Stimulated activated CD8-positive, alpha-beta memory T cell treated with anti-CD3 and anti-CD28 coated beads, Interleukin-7, amount 100 ng/mL, for 48 hours (primary cell): Measurements from ENCODE around the gene TBX2.

Experiments used
- DNase-seq, 2 donors: peaks; one replicate each; pipeline ENCODE4 v3.0.0-alpha.2; 2020; ENCODE audit warnings: low read depth in 1 of 2; ENCODE audit errors: extremely low read depth in 1 of 2

Gene TBX2

DNA sequence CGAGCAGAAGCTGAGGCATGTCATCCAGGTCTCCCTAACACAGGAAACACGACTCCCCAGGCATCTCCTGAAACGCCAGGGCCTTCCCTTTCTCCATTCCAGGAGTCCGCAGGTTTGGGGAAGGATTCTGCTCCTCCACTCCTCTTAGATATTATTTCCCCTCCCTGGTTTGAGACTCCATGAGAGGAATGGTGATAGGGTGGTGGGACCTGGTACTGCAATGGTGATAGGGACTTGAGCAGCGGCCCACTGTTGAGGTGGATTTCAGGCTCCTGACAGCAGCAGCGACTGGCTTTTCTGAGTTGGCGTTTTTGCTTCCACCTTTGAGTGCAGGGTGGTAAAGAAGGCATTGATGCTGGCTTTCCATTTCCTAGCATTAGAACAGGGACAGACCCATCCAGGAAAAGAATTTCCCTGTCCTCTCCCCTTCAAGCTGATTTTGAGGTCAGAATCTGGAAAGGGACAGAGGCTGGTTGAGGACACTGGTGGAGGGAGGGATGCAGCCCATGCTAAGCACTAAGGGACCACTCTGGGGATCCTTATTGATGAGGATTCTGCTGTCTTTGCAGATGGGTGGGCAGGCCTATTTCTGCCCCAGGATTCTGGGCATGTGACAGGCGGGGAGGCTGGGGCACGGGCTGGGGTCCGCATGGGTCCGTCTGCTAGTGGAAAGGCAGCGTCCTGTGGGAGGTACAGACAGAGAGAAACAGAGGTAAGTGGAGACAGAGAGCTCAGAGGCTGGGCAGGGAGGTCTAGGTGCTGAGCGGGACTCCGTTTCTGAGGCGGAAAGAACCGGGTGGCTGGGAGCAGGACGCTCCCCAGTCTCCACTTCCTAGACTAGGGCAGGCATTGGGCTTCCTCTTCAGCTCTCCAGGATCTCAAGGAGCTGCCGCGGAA is 51.2 kb downstream of the TBX2 start:
- no peak for DNase-seq

DNA sequence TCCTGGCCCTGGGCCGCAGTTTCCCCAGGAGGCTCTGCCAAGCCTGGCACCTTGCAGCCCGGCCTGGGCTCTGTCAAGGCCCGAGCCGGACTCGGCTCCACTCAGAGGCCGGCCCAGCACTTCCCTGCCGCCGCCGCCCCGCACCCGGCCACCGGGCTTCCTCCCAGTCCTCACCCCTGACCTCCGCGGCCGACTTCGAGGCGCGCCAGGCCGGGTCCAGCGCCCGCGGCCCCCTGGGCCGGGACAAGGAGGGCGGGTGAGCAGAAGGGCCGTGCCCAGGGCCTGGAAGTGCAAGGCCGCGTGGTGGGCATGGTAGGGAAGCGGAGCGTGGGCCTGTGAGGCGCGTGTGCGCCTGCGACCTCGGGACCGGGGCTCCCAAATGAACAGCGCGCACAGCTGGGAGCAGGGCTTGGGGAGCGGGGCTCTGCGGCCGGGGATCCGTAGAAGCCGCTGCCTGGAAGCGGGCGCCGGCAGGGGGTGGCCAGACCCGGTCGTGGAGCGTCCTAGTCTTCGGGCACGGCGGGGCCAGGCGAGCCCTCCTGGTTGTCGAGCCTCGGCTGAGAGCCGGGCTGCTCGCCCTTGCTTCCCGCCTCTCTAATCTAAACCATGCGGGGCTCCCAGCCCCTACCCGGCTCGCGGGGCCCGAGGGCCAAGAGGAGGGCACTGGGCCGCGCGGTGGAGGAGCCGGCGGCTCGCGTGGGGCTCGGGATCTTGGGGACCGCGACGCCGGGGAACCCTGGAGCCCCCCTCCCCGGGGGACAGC is 52.1 kb downstream of the TBX2 start:
- DNase-seq = no peak

DNA sequence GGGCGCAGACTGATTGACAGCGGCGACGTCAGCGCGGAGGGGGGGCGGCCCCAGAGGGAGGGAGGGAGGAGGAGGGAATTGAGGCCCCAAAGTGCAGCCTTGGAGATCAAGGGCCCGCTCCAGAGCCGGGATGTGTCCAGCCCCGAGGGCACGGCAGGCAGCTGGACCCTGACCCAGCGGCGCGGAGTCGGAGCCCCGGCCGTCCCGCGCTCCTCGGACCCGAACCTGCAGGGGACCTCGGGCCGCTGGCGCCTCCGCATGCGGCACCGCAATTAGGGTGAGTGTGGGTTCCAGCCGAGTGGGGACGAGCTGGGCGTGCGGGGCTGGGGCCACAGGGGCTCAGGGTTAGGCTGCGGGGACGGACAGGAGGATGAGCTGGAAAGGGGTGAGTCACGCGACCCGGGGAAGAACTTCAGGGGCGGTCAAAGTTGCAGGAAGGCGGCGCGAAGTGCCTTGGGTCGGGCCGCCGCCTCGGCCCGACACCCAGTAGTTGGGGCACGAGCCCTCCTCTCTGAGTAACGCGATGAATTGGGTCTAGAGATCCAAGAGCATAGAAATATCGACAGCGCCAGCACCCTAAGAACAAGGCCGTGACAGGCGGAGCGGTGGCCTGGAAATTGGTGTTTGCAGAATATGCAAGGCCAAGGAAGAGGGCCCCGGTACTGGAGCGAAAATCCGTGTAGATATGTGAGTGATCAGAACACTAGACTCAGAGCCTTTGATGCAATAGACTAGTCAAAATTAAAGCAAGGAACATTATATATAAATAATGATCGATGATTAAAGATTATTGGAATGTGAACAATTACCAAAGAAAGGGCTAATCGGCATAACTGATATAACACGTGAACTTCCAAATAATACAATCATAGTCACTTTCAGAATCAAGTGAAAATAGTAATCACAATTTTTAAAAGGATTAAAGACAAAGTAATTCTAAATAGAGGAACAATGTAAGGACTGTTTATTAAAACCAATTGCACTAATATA is 53.0 kb downstream of the TBX2 start, which contains the start of gene TBX4:
TSS of gene TBX4 (plus strand) at position 122 of the 990 bp plus-strand sequence. CDS start 4,069 bp downstream, outside the sequence.
- no peak for DNase-seq

DNA sequence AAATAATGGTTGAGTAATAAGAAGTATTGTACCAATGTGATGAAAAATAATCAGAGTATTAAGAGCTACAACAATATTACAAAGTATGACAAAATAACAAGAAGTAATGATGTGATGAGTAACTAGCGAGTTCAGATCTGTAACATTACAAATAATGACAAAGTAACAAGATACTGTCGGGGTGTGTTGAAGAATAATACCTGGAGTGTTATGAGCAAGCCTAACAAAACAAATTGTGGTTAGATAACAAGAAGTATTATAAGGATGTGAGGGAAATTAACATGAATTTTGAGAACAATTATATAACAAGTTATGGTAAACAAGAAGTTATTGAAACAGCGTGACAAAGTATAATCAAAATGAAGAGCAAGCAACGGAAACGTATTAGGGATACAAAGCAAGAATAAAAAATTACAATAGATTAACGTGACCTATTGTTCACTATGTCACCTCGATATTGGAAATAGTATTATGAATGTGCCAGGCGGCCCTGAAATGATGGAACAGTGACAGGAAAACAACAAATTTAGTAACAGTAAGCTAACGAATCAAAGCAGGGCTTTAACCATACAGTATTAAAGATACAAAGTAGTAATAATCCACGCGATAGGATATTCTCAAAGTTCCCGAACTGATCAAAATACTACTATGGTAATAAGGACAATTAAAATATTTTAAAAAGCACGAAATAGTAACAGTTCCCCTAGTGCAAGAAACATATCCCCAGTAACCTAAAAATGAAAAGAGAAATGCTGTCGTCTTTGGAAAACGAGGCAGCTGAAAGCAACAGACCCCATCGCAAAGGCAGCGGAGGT is 54.1 kb downstream of the TBX2 start:
- no peak for DNase-seq

DNA sequence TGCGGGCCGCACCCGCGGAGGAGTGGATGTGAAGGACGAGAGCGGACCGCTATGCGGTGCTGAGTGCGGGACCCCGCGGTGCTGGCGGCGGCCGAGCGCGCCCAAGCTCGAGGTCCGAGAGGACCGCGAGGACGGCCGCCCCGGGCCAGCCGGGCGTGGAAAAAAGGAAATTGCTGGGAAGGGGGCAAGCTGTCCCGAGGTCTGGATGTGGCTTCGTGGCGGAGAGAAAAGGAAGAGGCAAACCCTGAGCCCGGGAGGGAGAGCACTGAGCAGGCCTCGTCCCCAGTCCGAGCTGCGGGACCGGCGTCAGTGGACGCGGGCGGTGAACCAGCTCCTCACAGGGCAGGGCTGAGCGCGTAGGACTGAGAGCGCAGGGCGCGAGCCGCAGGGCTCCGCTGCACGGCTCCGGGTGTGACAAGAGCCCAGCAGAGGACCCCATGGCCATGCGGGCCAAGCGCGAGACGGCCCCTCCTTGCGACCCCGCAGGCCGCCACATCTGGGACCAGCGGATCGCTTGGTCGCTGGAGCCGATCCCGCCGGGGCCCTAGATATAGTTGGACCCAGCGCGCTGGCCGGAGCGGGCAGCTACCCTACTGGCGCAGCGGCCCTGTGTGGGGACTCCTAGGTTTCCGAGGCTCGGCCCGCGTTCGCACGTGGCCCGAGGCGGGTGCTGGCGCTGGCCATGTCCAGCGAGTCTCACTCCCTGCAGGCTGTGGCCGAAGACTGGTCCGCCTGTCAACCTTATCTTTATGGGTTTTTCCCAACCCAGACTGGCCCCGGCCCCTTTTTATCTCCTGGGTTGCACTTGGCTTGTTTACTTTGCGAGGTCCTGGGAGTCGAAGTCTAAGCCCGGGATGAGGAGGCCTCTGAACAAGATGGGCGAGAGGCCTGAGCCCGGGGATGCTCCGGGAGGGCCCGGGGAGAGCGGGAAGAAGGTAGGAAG is 55.0 kb downstream of the TBX2 start:
- DNase-seq = no peak

DNA sequence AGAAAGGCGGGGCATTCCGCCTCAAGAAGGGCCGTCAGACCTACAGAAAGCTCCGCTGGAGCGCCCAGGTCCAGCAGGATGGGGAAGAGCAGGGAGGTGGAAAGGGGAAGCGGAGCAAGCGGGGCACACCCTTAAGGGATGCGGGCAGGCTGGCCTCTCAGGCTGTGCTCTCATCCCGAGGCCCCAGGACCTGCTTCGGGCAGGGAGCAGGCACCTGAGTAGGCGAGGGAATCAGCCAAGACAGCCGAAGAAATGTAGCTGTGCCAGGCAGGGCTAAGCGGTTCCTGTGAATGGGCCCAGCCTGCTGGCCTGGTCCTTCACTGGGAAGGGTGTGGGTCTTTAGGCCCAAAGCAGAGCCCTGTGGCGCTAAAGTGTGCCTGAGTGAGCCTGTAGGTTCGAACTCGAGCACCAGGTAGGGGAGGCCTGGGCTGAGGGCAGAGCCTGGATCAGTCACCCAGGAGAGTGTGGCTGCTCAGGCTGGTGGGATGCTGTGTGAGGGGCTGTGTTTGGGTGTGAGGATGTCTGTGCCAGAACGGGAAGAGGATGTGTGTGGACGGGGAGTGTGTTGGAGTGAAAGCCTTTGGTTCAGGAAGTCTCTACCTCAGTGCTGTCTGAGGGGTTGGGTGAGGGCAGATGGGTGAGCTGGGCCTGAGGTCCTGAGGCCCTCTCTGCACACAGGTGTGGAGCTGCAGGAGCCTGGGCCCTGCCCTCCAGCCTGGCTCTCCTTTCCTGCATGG is 55.8 kb downstream of the TBX2 start:
- DNase-seq = no peak

DNA sequence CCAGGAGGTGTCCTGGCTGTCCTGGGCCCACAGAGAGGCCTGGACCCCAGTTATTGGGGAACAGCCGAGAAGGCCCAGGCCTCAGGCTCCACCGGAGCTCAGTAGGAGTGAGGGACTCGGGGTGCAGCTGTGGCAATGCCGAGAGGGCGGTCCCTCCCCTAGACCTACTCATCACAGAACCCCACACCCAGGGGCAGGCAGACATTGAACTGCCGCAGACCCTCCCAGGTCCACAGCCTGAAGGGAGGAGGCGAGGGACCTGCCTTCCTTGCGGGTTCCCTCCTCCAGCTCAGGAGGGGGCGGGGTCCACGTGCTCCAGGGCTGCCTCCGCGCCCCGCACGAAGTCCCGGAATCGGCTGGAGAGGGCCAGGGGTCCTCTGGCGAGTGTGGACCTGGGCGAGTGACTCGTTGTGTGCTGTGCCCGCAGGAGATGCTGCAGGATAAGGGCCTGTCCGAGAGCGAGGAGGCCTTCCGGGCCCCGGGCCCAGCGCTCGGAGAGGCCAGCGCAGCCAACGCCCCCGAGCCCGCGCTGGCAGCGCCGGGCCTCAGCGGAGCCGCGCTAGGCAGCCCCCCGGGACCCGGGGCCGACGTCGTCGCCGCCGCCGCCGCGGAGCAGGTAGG is 56.5 kb downstream of the TBX2 start:
- DNase-seq = no peak

DNA sequence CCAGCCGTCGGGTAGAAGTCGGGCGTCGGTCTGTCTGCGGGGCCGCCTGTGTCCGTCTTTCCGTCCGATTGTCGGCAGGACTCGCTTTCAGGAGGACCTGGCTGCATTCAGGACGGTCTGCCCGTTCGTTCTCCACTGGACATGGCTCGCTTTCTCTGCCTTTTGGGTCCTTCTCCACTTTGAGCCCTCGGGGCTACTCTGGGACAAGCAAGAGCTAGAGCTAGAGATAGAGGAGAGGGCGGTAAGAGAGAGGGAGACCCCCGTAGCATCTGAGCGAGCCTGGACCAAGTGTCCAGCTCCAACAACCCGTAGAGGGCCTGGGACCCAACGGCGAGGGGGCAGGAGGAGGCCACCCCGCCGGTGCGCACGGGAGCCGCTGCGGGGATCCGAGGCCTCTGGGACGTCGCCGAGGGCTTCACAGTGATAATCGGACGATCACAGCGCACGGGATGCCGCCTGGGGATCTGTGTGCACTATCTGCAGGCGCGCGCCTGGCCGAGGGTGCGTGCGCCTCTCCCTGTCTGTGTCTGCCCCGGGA is 57.1 kb downstream of the TBX2 start:
- no peak for DNase-seq

DNA sequence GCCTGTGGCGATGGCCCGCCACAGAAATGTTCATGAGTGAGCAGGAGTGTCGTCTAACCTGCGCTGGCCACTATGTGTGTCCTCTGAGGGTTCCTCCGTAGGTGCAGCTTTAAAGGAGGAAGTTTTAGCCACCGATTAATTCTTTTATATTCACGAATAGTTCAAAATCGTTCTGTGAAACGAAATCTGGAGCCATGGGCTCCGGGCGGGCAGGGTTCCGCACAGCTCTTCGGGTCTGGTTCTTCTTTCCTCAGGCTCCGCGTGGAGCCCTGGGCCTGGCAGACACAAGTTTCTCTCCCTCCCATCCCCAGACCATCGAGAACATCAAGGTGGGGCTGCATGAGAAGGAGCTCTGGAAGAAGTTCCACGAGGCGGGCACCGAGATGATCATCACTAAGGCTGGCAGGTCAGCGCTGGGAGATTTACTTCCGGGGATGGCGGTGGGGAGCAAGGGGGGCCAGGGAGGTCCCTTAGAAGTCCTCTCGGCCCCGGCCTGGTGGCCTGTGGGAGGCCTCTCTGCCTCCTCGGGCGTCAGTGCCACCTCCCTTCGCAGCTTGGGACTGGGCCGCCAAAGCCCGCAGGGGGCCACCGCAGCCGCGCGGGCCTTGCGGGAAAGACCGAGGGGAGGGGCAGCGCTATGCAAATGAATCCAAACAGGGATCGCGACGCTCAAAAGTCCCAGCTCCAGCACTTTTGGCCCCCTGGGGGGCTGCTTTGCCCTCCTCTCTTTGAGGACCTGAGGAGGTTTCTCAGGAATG is 57.8 kb downstream of the TBX2 start:
- DNase-seq = no peak

DNA sequence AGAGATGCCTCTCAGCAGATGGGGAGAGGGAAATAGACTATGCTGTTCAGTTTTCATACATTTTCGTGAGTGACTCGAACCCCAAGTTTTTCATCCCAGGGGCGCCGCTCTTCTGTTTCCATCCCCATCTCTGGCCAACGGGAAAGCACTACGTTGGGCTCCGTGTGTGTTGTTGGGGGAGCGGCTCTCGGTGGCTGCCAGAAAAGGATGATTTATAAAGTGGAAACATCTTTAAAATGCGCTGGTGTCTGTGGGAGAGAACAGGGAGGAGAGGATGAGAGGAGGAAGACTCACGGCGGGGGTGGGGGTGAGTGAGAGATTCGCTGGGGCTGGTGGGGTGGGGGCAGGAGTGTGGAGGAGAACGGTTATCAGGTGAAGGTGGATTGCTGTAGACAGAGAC is 58.4 kb downstream of the TBX2 start:
- DNase-seq = no peak

DNA sequence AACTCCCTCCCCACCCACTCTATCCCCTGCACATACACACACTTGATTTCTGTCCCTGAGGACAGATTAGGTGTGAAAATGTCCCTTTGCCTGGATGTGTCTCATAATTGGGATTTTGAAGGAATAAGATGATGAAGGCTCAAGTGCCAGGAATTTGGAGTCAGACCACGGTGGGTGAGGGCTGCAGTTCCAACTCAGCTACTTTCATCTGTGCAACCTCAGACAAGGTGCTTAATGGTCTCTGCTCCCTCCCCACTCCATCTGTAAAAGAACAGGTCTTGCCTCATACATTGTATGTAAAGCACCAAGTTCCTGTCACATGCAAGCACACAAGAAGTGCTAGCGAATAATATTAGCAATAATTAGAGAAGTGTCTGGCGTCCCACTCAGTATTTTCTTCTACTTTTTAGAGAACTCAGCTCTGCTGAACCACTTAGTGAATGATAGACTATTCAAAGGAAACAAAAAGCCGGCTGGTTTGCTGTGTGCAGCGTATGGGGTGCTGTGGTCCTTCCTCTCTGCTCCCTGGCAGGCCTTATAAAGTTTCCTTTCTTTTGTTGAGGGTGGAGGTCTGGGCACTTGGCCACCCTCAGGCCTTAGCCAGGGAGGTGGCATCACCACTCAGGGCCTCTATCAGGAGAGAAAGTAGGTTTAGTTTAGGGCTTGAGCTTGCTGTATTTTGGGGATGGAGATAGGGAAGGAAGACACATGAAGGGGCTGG is 58.9 kb downstream of the TBX2 start:
- no peak for DNase-seq
